HAP-1 (cell line): ENCODE results near the gene TNFSF10.
"Not testable (repeated sequence)": the region's sequence is repeated elsewhere in the genome, so short reads cannot be mapped to it uniquely, and the experiment has no call there.

Experiments
- DNase-seq, 2 experiments: peaks; one replicate each; pipeline ENCODE4 v3.0.0-alpha.2; 2016 to 2020; ENCODE audit warnings: low spot score in 2 of 2
- H3K27me3 ChIP-seq: fragments of 250-450 bp; sonication (Bioruptor Pico); 2 replicates; pipeline ENCODE4 v1.5.1; 2020; ENCODE audit warnings: low read depth, mild to moderate bottlenecking, moderate library complexity
- H3K36me3 ChIP-seq: fragments of 250-450 bp; sonication (Bioruptor Pico); replicated peaks from 2 replicates; pipeline ENCODE4 v1.5.1; 2020; ENCODE audit warnings: mild to moderate bottlenecking
- H3K4me1 ChIP-seq: fragments of 250-450 bp; sonication (Bioruptor Pico); 2 replicates; pipeline ENCODE4 v1.5.1; 2020; ENCODE audit warnings: mild to moderate bottlenecking
- H3K4me3 ChIP-seq: fragments of 250-450 bp; sonication (Bioruptor Pico); 2 replicates; pipeline ENCODE4 v1.5.1; 2020; ENCODE audit warnings: mild to moderate bottlenecking, moderate library complexity
- H3K9me3 ChIP-seq: fragments of 250-450 bp; sonication (Bioruptor Pico); 2 replicates; pipeline ENCODE4 v1.5.1; 2020; ENCODE audit warnings: mild to moderate bottlenecking, moderate library complexity
- in situ Hi-C: fragments of 300-500 bp; cut with MboI; formaldehyde crosslinking; loops from 3 replicates; pipeline ENCODE4 v1.14.3; 2020; ENCODE audit warnings: low sequenced_read_pairs, inconsistent platforms, mixed read lengths

TNFSF10 gene

DNA sequence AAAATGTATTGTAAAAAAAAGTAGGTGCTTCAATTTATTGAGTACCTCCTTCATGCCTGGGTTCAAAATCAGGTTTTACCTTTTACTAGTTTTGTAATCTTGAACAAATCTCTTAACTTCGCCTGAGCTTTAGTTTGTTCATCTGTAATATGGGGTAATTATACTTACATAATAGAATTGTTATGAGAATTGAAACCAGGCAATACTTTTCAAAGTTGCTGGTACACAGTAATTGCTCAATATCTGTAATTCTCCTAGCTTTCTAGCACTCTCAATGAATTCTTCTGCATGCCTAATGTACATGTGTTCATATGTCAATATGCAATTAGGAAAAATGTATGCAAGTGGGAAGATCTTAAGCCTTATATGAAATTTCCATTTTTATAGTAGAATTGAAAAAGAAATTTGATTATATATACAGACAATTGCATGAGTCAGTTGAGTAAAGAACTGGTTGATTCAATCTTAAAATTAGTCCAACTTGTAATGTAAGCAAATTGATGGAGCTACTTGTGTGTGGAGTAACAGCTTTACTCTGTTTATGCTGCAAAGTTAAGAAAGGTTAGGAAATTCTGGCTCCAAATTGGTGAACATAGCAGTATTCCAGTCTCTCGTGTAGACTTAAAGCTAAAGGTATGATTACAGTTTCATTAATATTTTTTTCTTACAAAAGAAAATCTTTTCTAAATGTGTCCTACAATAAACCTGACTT, 4.1 kb downstream of the TNFSF10 start:
- Histone ChIP-seq H3K36me3 (no peaks in the 10 kb centered on the region), H3K4me1 (peaks cover 10% of the 10 kb centered on the region)

DNA sequence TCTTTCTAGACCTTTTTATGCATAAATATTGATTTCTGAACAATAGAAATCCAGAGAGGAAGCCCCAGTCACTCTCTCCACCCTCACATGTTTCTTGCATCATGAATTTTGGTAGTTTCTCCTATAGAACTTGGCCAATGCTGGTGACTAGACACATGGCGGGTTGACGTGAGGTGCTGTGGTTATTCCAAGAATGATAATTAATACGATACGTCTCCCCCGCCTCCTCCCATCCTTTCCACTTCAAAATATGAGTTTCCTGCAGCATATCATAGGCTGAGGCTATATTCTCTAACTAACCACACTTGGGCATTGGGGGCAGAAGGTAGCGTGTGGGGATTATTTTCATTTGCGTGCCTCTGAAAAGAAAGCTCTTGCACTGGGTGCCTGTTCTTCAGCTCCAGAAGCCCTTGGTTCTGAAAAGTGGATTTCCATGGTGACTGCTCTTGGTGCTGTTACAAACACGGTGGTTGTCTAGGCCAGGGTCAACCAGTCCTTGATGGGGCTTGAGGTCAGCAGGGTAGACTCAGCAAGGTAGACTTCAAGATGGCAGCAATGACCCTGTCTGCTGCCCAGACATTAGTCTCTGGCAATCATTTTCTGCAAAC, 5.3 kb downstream of the TNFSF10 start:
- H3K4me3 ChIP-seq = no peak overlapping the region
- no peak for DNase-seq
- H3K27me3 ChIP-seq = no peaks in the 10 kb centered on the region
- H3K4me1 ChIP-seq = peaks cover 8% of the 10 kb centered on the region
- in situ Hi-C loops = no loop called here
- H3K36me3 ChIP-seq = no peaks in the 10 kb centered on the region
- H3K9me3 ChIP-seq = no peaks in the 10 kb centered on the region

More for the DNA sequence above, 4.1 kb downstream of the TNFSF10 start:
- Histone ChIP-seq H3K9me3 (no peaks in the 10 kb centered on the region), H3K4me3 (no peak overlapping the region), H3K27me3 (no peaks in the 10 kb centered on the region)
- DNase-seq = no peak
- in situ Hi-C loops = no loop called here

DNA sequence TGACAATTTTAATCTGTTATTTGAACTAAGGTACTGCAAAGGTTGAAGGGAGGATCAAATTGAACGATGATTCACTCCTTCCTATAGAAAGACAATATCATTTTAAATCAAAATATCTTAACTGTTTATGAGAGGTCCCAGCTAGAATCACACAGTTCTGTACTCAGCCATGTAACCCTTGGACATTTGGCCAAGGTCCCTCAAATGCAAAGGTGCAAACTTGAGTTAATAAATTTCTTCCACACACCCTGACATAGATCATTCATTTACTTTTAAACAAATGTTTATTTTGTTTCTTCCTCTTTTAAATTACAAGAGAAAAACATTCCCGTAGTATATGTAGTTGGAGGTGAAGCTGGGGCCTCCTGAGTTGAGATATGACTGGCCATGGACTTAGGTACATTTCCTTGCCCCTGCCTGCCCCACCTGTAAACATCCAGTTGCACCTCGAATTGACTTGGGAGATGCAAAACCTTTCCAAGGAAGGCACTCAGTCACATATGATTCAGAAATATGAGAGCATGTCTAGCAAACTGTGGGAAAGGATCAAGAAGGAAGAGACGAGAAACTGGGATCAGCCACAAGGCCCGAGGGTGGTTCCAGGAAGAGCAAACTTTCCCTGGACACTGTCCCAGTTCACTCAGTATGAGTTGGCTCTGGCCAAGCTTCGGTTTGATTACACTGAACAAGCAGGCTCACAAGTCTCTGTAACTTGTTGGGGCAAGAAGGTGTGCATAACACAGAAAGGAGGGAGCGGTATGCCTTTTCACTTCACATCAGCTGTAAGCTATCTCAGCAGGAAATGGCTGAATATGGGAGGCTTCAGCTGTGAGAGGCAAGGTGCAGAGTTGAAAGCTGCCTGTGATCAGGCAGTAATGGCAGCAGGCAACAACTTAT, 6.7 kb downstream of the TNFSF10 start:
- H3K36me3 ChIP-seq = no peaks in the 10 kb centered on the region
- H3K9me3 ChIP-seq = no peaks in the 10 kb centered on the region
- H3K4me3 ChIP-seq = no peak overlapping the region
- H3K4me1 ChIP-seq = no peaks in the 10 kb centered on the region
- in situ Hi-C loops = no loop called here
- DNase-seq = no peak
- H3K27me3 ChIP-seq = no peaks in the 10 kb centered on the region

DNA sequence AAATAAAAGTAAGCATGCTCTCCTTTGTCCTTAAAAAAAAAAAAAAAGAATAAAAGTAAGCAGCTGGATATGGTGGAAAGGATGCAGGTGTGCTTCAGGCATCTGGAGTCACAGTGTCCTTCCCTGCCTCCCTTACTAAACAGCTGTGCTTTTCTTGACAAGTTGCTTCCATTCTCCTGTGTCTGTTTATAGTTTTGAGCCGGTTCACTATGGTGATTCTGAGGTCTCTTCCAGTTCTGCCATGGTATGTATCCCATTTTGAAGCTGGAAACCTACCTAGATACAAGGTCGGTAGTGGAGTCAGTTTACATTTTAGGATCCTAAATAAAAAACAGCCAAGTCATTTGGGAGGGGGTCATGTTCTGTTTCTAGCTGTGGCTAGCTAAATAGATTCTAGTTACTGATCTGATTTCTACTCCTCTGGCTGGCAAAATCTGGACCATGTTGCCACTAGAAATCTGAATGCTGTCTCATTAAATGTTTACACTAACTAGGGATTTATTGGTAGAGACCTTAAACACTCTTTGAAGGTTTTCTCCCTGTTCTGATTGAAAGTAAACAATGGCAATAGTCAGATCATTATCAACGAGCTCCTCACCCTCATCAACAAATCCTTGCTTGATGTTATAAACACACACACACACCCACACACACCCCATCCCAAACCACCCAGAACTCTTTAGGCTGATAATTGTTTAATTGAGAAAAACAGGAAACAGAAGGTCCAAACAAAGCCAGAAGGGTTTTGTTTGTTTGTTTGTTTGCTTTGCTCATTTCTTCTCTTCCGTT, 7.9 kb downstream of the TNFSF10 start:
- DNase-seq = no peak
- in situ Hi-C loops = no loop called here
- no peaks in the 10 kb centered on the region for H3K27me3 ChIP-seq
- no peak overlapping the region for H3K4me3 ChIP-seq
- no peaks in the 10 kb centered on the region for H3K9me3 ChIP-seq
- no peaks in the 10 kb centered on the region for H3K36me3 ChIP-seq
- H3K4me1 ChIP-seq = no peaks in the 10 kb centered on the region

DNA sequence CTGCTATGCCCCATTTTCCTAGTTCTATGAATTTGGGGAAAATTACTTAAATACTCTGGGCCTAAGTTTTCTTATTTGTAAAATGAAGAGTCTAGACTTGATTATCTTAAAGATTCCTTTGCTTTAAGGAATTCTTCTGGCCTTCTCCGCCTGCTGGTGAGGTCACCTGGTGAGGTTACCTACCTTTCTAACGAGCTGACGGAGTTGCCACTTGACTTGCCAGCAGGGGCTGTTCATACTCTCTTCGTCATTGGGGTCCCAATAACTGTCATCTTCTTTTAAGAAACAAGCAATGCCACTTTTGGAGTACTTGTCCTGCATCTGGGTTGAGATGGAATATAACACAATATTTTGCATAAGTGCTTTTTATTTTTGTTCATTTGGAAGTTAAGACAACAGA, 8.6 kb downstream of the TNFSF10 start:
- Histone ChIP-seq H3K4me3 (no peak overlapping the region), H3K4me1 (no peaks in the 10 kb centered on the region), H3K36me3 (no peaks in the 10 kb centered on the region), H3K9me3 (no peaks in the 10 kb centered on the region), H3K27me3 (no peaks in the 10 kb centered on the region)
- in situ Hi-C loops = no loop called here
- no peak for DNase-seq

DNA sequence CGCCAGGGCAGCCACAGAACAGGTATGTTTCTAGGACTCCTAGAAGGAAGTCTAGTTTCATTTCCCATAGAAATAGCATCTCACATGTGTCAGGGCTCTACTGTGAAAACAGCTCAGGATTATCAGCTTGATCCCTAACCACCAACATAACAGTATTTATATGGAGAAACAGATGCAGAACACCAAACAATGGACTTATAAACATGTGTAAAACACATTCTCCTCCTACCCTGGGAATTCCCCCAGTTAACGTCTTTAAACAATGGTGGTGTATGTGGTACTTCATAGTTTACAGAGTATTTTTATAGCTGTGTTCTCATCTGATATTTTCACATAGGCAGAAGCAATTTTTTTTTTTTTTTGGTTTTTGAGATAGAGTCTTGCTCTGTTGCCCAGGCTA, 9.7 kb downstream of the TNFSF10 start:
- Histone ChIP-seq H3K4me3 (no peak overlapping the region), H3K4me1 (no peaks in the 10 kb centered on the region), H3K27me3 (no peaks in the 10 kb centered on the region), H3K9me3 (no peaks in the 10 kb centered on the region), H3K36me3 (no peaks in the 10 kb centered on the region)
- in situ Hi-C loops = no loop called here
- peak in 1 of 2 experiments; percentile 35 for DNase-seq

DNA sequence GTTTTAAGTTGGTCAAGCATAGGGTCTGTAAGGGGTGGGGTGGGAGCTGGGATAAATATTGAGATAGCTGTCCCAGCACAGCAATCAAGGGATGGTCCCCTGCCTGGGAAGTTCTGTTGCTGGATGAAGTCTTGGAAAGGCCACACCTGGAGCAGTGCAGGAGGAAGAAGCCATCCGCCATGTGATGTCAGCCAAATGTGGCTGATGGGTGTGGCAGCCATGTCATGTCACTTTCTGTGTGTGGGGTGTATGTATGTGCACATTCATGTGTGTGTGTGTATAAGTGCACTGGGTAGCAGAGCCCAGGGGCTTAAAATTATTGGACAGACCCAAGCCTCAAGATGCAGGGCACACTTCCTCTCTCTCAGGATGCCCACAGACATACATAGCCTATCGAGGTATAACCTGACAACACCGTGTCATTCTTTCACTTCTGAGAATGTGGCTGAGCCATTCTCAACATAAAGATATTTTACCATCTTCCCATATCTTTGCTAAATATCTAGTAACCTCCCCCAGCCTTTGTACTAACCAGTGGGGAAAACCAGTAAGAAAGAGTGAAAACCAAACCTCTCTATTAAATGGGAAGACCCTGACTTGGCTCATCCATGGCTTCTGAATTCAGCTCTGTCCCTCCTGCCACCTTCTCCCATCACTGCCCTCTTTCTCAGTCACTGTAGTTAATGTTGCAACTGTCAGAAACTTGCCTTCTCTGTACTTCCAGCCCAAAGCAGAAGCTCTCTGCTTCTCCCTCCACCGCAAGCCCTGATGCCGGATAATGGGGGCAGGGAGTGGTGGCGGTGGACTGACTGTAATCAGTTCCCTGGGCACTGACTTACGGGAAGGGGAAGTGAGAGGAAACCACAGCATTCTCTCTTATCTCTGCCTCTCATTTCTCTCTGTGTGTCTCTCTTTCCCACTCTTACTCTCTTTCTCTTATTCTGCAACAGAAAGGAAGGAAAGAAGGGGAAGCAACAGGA, 11.2 kb downstream of the TNFSF10 start:
- in situ Hi-C loops = no loop called here
- Histone ChIP-seq H3K4me3 (no peak overlapping the region), H3K4me1 (no peaks in the 10 kb centered on the region), H3K27me3 (no peaks in the 10 kb centered on the region), H3K9me3 (no peaks in the 10 kb centered on the region), H3K36me3 (no peaks in the 10 kb centered on the region)
- no peak for DNase-seq

DNA sequence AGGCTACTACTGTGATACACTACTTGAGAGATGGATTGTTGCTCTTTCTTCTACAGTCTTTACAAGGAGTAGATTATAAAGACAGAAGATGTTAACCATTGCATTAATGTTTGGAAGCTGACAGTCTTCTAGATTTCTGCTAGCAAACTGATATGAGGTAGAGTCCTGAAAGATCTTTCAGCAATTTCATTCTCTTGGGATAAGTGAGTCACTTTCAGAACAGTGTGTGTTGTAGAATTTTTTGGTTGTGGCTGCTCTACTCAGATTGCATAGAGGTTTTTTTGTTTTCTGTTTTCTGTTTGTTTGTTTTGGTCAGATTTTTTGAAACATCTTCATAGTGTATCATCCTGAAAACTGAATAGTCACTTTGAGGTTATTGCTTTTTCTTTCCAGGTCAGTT, 17.1 kb downstream of the TNFSF10 start:
- H3K9me3 ChIP-seq = no peaks in the 10 kb centered on the region
- in situ Hi-C loops = no loop called here
- H3K36me3 ChIP-seq = no peaks in the 10 kb centered on the region
- H3K27me3 ChIP-seq = no peaks in the 10 kb centered on the region
- H3K4me3 ChIP-seq = no peak overlapping the region
- H3K4me1 ChIP-seq = no peaks in the 10 kb centered on the region
- no peak for DNase-seq

DNA sequence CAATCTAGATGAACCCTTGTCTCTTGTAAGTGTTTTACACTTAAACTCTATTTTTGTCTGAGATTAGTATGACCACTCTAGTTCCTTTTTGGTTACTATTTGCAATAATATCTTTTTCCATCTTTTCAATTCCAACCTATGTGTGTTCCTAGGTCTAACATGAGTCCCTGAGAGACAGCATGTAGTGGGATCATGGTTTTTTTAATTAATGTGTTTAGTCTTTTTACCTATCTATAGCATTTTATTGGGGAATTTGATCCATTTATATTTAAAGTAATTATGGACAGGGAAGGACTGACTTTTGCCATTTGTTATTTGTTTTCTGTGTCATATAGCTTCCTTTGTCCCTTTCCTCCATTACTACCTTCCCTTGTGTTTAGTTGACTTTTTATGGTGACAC, 21.7 kb downstream of the TNFSF10 start:
- no peak overlapping the region for H3K4me3 ChIP-seq

DNA sequence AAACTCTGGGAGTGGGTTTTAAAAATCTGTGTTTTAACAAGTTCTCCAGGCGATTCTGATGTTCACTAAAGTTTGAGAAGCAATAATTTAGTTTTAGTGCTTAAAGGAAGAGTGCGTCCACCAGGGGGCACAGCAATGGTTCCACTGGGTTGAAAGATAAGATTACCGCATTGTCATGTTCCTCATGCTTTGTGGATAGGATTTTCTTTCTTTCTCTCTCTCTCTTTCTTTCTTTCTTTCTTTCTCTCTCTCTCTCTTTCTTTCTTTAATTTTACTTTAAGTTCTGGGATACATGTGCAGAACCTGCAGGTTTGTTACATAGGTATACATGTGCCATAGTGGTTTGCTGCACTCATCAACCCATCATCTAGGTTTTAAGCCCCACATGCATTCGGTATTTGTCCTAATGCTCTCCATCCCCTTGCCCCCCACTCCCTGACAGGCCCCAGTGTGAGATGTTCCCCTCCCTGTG, 33.0 kb downstream of the TNFSF10 start:
- H3K27me3 ChIP-seq, H3K36me3 ChIP-seq, in situ Hi-C loops, H3K4me1 ChIP-seq, H3K9me3 ChIP-seq, H3K4me3 ChIP-seq: not testable (repeated sequence)
- DNase-seq = peak; percentile 48 to 85

More for the DNA sequence above, 21.7 kb downstream of the TNFSF10 start:
- no peaks in the 10 kb centered on the region for H3K9me3 ChIP-seq
- no peaks in the 10 kb centered on the region for H3K36me3 ChIP-seq
- DNase-seq = no peak
- H3K4me1 ChIP-seq = no peaks in the 10 kb centered on the region
- in situ Hi-C loops = no loop called here
- no peaks in the 10 kb centered on the region for H3K27me3 ChIP-seq

DNA sequence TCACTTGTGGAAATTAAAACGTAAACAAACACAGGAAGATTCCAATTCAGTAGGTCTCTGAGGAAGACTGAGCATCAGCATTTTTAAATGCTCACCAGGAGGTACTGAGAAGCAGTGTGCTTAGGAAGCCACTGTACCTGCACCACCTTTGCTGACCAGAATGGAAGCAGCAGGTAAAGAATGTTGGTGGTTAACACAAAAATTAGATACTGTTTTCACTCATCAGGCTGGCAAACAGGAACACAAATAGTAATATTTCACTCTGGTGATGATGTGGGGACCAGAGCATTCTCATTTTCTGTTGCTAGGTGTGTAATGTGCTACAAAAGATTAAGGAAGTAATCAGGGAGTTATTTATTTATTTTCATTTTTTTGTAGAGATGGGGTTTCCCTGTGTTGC, 45.1 kb downstream of the TNFSF10 start:
- in situ Hi-C loops = no loop called here
- Histone ChIP-seq H3K4me1 (peaks cover 5% of the 10 kb centered on the region), H3K36me3 (no peaks in the 10 kb centered on the region), H3K27me3 (no peaks in the 10 kb centered on the region; the same call in 1 of the 2 replicates), H3K4me3 (no peak overlapping the region), H3K9me3 (no peaks in the 10 kb centered on the region)
- no peak for DNase-seq

DNA sequence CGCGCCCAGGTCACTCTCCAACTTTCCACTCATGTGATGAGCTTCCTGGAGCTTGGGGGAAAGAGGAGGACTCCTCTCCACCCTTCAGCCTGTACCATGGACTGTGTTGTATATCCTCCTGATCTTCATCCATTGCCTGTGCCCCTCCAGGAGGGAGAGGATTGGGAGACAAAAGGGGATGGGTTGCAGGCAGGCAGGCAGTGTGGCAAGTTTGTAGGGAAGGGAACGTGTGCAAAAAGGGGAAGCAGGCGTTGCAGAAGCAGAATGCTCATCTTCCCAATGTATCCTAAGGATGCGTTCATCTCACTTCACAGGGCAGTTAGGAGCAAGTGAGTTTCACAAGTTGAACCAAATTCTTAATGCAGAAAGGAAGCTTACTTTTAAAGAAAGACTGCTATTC, 46.9 kb downstream of the TNFSF10 start:
- Histone ChIP-seq H3K36me3 (no peaks in the 10 kb centered on the region), H3K4me3 (no peak overlapping the region), H3K27me3 (no peaks in the 10 kb centered on the region; the same call in 1 of the 2 replicates), H3K4me1 (peaks cover 5% of the 10 kb centered on the region), H3K9me3 (no peaks in the 10 kb centered on the region)
- in situ Hi-C loops = no loop called here
- no peak for DNase-seq
